Activated CD4-positive, alpha-beta T cell treated with anti-CD3 and anti-CD28 coated beads for 24 hours (primary cell): ENCODE measurements around the gene PEDS1.
"Not testable (repeated sequence)": the region's sequence is repeated elsewhere in the genome, so short reads cannot be mapped to it uniquely, and the experiment has no call there.

ENCODE experiments used
- DNase-seq, 2 donors: peaks; one replicate each; pipeline ENCODE4 v3.0.0-alpha.2; 2020; ENCODE audit warnings: low read depth in 2 of 2

The PEDS1 gene

DNA sequence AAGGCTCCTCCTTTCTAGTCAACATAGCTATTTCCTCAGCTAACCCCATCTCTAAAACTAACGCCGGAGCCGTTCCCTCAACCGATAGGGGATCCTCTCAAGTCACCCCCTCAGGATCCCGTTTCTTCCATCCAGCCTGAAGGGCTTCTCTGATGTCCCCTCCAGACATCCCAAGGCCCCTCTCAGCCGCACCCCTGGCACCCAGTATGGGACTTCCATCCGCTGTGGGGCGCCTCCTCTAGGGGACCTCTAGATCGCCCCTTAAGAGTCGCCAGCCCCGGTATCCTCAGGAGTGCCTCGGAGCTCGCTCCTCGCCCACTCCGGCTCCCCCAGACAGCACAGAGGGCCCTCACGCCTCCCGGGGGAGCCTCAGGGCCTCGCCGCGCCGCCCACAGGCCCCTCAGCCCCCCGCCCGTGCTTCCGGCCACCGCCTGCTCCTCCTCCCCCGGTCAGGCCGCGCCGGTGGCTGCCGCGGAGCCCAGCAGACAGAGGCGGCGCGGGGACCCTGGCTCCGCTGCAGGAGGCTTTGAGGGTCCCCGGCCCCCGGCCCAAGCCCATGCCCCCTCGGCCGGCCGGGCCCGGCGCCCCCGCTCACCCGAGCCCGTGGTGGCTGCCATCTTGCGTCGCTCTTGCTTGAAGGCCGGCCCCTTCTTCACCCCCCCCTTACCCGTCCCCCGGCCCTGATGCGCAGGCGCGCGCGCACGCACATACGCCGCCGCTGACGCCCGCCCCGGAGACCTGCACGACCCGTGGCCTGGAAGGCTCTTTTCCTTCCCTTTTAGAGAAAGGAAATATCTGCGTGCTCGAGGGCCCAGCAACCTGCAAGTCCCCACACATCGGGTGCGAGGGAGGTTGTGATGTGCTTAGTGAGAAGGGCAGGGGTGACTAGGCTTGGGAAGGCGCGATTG is 40.8 kb downstream of the PEDS1 start, which contains the start of gene UBE2V1:
Gene UBE2V1 (minus strand): TSS at position 639 of the 908 bp plus-strand sequence. CDS start 22 bp downstream, at position 617.
- DNase-seq = peak; percentile 79 to 82

DNA sequence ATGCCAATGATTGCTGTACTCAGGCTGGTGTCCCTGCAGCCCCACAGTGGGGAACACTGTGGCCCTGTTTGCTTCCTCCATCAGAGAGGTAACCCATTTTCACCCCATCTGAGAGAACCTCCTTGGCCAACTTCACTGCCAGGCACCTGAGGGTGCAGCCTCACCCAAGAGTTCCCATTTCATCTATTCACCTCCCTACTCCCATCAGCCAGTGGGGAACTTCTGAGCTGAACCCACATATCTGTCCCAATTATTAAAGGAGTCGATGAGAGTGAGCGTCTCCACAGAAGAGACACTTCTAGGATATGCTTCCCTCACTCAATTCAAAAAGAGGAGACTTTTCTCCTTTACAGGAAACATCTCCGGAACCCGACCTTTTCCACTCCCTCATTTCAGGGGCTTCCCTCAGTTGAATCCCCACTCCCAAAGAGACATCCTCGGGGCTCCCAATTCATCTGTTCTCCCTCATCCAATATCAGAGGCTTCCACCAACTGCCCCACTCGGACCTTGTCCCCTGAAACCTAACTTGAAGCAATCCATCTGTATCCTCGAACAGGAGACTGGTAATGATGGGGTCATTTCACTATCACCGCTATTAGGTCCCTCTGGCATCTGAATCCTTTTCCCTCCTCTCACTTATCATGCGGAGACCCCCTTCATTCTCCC is 41.6 kb downstream of the PEDS1 start:
- no peak for DNase-seq

DNA sequence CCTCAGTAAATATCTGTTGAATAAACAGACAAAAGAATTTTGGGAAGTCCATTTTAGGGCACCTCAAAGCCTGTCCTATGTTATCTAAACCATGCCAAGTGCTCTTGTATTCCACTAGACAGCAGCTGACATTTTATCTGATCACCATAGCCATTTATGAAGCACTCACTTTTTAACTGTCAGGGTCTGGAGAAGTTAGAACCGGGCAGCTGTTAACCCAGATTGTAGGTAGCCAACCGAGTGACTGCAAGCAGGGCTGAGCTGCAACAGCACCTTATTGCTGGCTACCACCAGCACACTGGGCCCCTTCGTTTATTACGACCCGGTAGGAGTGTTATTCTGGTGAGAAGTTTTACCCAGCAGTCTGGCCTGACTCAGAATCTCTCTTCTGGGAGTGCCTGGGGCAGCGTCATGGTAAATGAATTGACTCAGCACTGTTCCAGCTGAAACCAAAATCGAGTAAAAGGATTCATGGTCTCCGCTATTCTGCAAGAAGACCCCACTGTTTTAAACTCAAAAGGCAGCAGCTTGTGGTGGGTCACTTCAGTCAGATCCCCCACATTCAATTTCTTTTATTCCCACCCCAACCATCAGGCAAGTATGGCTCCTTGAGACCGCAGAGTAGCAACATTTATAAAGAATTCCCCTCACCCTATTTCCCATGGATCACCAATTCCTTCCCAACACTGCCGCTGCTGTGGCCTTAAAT is 42.2 kb downstream of the PEDS1 start:
- peak; percentile 27 to 28 for DNase-seq

DNA sequence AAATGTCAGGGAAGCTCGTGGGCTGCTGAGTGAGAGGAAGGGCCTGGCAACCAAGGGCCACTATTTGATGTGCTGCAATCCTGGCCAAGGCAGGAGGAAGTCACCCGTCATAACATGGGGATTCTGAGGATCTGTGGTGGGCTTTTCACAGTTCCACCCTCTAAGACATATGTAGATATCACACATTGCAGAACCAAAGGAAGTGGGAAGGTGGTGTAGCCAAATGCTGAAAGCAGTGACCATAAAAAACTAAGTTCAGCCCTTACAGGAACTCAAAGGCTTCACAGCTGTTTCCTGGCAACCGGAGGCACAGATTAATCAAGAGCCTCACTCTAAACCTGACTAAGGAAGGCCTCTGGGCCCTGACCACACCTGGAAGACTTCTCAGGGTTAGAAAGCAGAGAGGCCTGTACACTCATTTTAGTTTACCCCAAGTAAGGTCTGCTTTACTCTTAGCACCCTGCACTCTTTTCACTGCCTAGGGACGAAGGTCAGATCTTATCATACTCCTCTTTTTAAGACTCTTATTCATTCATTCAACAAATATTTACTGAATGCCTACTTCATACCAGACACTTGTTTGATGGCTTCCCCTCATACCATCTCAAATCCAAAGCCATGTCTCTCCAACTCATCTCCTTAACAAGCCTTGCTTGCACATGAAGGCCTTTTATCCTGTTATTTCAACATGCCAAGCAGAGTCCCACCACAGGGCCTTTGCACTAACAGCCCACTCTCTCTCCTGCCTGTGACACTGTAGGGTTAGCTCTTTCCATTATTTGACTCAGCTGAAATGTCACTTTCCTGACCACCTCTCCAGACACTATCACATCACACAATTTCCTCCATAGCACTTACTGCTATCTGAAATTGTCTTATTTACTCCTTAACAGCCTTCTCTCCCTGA is 43.1 kb downstream of the PEDS1 start:
- no peak for DNase-seq

DNA sequence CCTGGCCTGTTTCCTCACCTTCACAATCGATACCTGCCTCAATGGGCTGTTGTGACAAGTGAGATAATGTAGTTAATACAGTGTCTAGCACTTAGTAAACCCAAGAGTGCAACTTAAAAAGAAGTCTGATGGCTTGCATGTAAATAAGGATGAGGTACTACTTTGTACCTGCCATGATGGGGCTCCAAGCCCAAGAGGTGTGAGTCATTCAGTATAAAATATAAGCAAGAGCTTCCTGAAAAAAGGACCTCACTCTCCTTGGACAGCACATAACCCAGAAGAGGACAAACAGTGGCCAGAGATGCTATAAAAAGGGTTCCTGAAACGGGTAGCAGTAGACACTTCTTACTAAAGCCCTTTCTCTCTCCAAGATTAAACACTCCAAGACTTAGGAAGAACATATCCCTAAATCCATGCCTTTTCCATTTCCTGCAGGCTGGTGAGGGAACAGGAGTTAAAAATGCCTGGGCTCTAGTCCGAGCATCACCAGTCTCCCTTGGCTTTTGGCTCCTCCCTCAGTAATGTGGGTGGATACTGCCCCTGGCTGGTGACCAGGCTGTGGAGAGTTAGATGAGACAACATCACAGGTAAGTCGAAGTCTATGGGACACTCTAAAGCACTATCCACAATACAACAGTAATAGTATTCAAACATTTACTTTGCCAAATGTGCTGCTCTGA is 44.8 kb downstream of the PEDS1 start:
- no peak for DNase-seq

DNA sequence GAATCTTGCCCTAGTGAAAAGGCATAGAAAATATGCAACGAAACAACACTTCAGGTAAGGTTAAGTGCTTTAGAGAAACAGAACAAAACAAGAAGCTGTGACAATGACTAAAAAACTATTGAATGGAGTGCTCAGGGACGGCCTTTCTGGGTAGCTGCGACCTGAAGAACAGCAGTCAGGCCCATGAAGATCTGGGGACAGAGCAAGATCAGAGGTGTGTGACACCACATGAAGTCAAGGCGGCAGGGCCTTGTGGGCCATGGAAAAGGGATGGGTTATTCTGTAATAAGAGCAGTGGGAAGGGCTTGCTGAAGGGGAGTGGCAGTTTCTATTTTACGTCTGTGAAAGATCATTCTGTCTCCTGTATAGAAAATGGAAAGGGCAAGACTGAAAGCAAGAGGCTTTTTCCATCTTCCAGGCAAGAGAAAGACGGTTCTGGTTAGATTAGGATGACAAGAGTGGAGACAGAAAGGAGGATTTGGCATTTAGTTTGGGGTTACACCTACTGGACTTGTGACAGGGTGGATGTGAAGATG is 45.7 kb downstream of the PEDS1 start:
- DNase-seq = no peak

DNA sequence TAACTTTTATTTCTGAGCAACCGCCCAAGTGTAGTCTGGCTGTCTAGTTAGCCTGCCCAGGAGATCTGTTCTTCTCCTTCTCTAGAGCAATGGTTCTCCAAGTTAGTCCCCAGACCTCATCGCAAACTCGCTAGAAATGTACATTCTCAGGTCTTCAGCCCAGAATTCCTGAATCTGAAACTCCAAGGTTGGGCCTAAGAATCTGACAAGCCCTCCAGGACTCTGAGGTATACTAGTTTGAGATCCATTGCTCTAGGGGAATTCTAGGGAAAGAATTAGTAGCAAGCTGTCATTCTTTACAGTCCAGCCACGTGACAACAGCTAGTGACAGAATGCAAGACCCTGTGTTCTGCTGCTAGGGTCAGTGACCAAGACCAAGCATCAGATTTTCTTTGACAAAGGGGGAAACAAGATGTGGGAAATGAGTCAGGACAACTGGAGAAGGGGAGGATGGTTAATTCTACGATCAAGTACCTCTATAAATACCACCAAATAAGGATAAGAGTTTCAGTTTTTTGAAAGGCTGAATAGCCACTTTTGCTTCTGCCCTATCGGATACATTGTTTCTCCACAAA is 46.4 kb downstream of the PEDS1 start:
- no peak for DNase-seq

DNA sequence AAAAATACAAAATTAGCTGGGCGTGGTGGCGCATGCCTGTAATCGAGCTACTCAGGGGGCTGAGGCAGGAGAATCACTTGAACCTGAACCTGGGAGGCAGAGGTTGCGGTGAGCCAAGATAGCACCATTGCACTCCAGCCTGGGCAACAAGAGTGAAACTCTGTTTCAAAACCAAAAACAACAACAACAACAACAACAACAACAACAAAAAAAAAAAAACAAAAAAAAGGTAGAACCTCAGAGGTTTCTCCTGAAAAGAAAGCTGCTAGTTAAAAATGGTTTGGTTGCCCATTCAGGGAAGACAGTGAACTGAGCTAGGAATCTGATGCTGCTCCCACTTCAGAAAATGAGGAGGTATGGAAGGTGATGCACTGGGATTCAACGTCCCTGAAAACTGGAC is 46.9 kb downstream of the PEDS1 start:
- DNase-seq = not testable (repeated sequence)
